Measurements from ENCODE around the gene TAF1D. TPM values are rescaled to one million over a fixed set of nuclear protein-coding genes. Genes with fewer than 3 reads are reported as not detected.

Gene TAF1D
- polyA plus RNA-seq, 4 donors, result 102 to 191 (median 137) TPM

Other genes with a start within 250 kb of the TAF1D start
- 10 to 100 TPM; 16.0 to 19.1 (median 18.7) TPM for gene SMCO4, start 198.1 kb downstream of the TAF1D start, polyA plus RNA-seq (ENCODE audit: insufficient read length in 4 of 4)
- gene CEP295, start 79.8 kb downstream of the TAF1D start, polyA plus RNA-seq (ENCODE audit: insufficient read length in 4 of 4), result 10 to 100 TPM; 17.3 to 23.7 (median 22.7) TPM
- gene C11orf54, start 177 bp upstream of the TAF1D start, polyA plus RNA-seq (ENCODE audit: insufficient read length in 4 of 4), result 100 to 1,000 TPM; 160 to 234 (median 180) TPM
- gene MED17, start 42.8 kb upstream of the TAF1D start, polyA plus RNA-seq (ENCODE audit: insufficient read length in 4 of 4), result 10 to 100 TPM; 31.1 to 49.1 (median 45.9) TPM
- gene VSTM5, start 109.1 kb upstream of the TAF1D start, polyA plus RNA-seq (ENCODE audit: insufficient read length in 4 of 4), result 1 to 10 TPM; 1.0 to 2.7 (median 2.0) TPM

Data from left renal cortex interstitium (tissue), 4 donors.